ENCODE results near the gene WWOX.

GRCh38 chr16:78878570-78878969, 779.1 kb downstream of the WWOX start:
- no peak for TF ChIP-seq TAF1 (IDR thresholded peaks at IDR 0.05; ENCODE audit: low read depth, low read length)
- TF ChIP-seq POLR2A (IDR thresholded peaks at IDR 0.05; ENCODE audit: low read depth, low read length): no peak

Measured in GM12891 (cell line).